Activated CD8-positive, alpha-beta memory T cell treated with anti-CD3 and anti-CD28 coated beads, Interleukin-2, amount 50 U/mL, for 24 hours (primary cell): ENCODE results near the gene MTARC2.
"Not testable (repeated sequence)": the region's sequence is repeated elsewhere in the genome, so short reads cannot be mapped to it uniquely, and the experiment has no call there.

Experiments used
- DNase-seq: peaks from one replicate; pipeline ENCODE4 v3.0.0-alpha.2; 2020; ENCODE audit errors: extremely low read depth

Gene MTARC2

DNA sequence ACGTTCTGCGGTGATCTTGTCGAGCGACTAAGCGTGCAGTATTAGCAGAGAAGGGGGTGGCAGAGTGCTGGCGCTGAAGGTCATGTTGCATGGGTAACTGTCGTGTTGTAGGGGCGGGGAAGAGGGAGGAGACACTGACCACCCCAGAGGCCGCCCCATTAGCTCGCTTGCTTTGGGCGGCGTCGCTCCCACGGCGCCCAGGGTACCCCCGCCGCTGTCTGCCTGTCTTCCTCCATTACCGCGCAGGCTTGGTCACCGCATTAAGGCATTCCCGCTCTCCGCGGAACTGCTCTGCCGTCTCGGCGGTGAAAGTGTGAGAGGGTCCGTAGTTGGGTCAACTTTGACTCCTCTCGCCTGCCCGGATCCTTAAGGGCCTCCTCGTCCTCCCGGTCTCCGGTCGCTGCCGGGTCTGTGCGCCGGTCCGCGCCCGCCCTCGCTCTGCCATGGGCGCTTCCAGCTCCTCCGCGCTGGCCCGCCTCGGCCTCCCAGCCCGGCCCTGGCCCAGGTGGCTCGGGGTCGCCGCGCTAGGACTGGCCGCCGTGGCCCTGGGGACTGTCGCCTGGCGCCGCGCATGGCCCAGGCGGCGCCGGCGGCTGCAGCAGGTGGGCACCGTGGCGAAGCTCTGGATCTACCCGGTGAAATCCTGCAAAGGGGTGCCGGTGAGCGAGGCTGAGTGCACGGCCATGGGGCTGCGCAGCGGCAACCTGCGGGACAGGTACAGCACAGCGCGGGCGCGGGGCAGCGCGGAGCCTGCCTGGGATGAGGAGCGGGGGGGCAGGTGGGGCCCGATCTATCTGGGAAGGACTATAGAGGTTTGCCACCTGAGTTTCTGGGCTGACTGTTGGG, at the start of gene MTARC2:
Gene MTARC2 (plus strand): TSS at position 234 of the 846 bp plus-strand sequence. CDS start 210 bp downstream, at position 444.
- DNase-seq = no peak

DNA sequence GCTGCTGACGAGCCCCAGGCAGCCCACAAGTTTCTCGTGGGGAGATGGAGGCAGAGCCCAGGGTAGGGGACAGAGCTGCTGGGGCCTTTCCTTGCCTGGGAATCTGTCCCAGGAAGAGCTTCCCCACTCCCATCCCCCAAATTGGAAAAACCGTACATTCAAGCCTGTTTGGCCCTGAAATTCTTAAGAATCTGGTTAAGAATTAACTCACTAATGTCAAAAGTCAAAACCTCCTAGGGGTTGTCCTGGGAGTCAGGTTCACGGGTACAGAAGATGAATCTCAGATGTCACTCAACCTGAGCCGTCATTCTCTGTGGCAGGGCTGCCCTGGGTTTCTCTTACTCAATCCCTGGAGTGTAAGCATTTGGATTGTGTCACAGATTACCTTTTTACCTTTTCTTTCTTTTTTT, 49.5 kb upstream of the MTARC2 start:
- no peak for DNase-seq

DNA sequence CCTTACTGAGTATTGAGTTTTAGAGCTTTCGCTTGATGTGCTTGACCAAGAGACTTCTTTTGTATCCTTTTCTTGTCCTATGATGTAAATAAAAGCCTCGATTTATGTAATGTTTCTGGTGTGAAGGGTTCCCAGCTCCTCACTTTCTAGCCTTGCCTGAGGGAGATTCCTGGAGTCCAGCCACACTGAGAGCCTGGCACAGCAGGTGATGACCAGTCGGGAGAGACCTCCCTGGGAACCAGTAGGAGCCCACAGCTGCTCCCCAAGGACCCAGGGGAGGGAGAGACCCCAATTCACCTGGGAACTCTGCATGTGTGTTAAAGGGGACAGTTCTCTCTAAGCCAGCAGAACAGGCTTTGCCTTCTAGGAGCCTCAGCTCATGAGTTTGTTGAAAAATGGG, 49.1 kb upstream of the MTARC2 start:
- DNase-seq = no peak

DNA sequence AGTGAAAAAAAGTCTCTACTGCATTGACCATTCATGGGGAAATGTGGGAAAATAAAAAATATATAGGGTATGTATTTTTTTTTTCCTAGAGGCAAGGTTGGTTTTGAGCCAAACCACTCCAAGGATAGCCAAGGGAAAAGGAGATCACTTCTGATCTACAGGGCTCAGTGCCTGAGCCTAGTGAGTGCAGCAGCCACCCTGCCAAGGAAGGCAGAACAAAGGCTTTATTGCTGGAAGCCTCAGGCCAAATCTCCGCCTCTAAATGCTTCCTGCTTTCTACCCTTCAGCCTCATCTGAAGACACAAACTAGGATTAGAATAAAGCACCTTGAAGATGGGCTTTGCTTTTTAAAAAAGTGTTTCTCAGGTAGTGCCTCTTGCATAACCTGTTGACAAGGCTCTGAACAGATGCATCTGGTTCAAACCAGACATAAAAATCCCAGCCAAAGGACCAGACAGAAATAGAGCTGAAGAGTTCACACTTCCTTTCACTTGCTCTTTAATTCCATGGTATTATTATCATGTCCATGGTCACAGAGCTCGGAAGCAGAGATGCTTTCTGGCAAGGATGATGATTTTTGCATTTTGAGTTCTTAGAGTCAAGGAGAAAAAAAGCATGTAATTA, 47.5 kb upstream of the MTARC2 start:
- no peak for DNase-seq

DNA sequence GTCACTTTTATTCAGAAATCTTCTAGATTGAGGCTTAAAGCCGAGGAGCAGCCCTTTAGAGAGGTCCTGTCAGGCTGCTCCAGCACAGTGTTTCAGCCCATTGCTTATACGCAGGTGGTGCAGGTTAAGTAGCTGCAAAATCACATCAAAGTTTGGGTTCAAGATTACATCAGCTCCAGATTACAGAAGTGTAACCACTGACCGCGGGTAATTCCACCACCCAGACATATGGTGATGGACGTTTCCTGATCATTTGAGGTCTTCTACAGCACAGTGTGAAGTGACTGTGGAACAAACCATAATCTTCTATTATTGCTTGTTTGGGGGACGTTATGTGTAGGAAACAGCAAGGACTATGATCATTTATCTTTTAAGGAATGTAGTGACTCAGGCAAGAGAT, 46.1 kb upstream of the MTARC2 start:
- no peak for DNase-seq

- no peak for DNase-seq
Observed at GRCh38 chr1:220702733-220703270, 45.3 kb upstream of the MTARC2 start.

DNA sequence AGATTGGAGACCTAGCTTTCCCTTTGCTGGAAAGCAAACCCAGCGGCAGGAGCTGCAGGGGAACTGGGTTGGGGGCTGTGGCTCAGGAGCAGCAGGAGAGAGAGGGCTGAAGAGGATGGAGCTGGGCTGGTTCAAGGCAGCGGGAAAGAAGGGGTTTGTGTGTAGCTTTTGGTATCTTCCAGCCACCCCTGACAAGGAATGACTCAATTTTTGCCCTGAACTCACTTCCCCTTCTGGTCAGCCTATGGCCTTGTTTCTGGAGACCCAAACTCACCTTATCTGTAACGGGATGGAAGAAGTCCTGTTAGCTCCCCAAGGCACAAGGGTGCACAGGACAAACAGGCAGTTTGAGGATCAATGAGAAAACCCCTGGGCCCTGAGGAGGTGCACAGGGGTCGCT, 44.8 kb upstream of the MTARC2 start:
- no peak for DNase-seq

DNA sequence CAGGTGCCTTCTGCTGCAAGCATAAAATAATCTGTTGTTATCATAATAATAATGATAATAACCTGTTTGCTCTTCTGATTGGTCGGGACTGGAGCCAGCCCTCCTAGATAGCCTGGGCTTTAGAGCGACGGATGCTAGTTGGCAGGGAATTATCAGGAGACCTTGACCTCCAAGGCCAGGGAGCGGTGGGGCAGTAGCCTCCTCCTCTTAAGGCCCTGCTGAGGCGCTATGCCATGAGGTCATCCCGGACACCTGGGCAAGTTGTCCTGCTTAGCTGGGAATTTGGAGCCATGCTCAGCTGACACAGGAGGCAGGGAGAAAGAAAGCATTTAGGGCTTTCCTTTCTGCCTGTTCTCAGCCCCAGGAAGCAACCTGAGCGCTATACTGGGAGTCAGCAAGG, 42.3 kb upstream of the MTARC2 start:
- no peak for DNase-seq

DNA sequence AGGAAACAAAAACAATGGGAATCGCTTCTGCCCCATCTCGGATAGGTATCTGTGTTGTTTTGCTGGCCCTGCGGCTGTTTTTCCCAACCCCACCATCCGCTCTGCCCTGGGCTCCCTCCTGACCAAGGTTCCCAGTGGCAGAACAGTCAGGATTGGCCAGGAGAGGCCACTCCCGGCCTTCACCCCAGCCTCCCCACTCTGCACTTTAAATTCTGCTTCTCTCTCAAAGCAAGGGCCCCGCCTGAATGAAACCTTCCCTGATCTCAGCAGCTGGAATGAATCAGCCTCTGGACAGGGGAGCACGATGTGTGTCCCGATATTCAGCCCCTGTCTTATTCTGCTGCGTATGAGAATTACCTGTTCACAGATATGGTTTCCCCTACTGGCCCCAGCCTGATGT, 41.6 kb upstream of the MTARC2 start:
- DNase-seq = no peak

DNA sequence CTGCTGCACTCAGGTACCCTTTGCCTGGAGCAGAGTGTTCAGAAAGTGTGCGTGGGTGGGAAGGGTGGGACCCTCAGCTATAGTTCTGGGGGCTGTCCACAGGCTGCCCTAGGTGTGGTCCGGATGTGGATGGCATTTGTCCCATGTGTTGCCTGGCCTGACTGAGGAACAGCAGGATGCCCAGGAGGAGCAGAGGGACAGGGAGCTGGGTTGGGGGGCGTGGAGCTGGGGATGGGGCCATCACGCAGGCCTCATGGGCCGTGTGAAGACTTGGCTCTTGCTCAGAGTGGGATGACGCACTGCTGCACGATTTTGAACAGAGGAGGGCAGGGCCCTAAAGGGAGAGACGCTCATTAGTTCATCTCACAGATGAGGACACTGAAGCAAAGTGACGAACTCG, 41.0 kb upstream of the MTARC2 start:
- no peak for DNase-seq

DNA sequence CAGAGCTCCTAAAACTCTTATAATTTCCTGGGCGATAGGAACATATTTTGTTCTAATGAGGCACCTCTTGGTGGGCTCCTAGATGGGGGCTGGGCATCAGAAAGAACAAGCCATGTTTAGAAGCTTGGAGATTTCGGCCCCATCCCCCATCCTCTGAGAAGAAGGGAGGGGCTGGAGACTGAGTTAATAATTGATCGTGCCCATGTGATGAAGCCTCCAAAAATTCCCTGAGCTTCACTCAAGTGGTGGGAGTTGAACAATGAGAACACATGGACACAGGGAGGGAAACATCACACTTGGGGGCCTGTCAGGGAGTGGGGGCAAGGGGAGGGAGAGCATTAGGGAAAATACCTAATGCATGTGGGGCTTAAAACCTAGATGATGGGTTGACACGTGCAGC, 39.9 kb upstream of the MTARC2 start:
- DNase-seq = no peak

DNA sequence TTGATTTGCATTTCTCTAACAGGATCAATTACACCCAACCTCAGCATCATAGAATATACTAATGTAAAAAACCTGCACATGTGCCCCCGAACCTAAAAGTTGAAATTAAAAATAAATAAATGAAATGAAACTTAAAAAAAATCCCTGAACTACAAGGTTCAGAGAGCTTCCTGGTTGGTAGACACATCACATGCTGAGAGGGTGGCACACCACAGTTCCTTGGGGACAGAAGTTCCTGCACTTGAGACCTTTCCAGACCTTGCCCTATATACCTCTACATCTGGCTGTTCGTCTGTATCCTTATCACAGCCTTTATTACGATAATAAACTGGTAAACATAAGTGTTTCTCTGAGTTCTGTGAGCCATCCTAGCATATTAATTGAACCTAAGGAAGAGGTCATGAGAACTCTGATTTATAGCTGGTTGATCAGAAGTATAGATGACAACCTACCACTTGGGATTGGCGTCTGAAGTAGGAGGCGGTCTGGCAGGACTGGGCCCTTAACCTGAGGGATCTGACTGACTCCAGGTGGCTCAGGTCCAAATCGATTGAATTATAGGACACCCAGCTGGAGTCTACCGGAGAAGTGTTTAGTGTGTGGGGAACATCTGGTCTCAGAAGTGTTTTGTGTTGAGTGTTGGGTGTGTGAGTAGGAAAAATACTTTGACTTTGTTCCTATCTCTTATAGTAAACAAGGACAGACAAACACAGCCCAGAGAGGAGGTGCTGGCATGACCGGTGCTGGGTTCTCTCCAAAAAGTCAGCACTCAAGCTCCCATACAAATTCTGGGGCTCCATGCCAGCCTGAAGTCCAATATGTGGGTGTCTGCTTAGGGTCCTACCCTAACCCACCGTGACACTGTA, 39.0 kb upstream of the MTARC2 start:
- no peak for DNase-seq

- no peak for DNase-seq
Observed at GRCh38 chr1:220710333-220710732, 37.8 kb upstream of the MTARC2 start.

- no peak for DNase-seq
Observed at GRCh38 chr1:220711056-220711809, 36.9 kb upstream of the MTARC2 start.

DNA sequence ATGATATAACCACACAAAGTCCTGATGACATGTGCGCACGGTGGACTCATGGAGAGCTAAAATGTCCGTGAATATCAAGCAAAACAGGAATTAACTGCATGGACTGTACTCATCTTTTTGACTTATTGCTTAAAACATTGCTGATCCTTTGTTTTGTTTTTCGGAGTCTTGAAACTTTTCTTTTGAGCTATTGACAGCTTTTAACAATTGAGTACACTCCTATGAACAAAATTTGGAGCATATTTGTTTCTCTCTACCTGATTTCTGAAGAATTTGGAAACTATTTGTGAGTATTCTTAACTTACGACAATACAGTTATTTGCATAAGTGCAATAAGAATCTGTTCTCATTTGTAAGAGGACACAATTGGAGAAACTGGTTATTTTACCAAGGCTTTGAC, 32.1 kb upstream of the MTARC2 start:
- DNase-seq = not testable (repeated sequence)

- no peak for DNase-seq
Observed at GRCh38 chr1:220717800-220718640, 30.1 kb upstream of the MTARC2 start.

DNA sequence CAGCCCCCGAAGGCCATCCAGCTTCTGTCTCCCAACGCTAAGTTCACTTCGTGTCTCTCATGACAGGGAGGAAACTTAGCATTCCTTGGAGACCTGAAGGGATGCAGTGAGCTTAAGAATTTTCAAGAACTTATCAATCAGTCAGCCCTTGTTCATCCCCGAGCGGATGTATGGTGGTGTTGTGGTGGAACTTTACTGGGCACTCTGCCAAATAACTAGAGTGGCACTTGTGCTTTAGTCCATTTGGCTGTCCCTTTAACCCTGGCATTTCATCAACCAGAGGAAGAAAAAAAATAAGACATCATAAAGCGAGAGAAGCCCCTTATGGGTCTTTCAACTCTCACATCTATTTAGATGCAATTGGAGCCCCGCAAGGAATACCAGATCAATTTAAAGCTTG, 26.9 kb upstream of the MTARC2 start:
- DNase-seq = not testable (repeated sequence)

DNA sequence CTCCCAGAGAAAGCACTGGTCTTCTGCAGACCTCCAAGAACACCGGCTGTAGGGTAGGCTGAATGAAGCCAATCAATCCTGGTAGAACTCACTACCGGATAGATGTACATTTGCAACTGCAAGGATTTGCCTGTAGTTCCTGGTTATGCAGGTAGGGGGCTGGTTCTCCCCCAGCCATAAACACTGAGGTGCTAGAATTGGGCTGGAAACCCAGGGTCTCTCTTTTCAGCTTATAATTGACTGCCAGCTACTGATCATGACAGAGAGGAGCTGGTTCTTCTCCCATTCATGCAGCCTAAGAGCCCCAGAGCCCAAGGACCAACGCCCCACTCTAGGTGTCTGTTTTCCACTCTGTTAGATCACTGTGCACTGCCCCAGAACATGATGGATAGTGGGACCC, 21.5 kb upstream of the MTARC2 start:
- no peak for DNase-seq

GRCh38 chr1:220727519-220727918, 20.6 kb upstream of the MTARC2 start:
- DNase-seq = no peak

DNA sequence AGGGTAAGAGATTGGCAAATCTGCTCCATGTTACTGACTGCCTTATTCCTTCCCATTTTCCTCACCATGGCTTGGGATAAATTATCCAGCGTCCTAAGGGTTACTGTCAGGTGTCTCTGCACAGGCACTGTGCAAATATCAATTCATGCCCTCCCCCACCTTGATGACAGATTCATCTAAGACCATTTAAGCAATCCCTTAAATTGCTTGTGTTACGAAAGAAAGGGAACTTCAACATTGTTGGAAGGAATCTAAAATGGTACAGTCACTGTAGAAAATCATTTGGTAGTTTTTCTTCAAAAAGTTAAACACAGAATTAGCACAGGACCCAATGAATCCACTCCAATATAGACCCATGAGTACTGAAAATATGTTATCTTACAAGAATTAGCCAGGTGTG, 17.6 kb upstream of the MTARC2 start:
- DNase-seq = no peak

GRCh38 chr1:220732137-220732536, 16.0 kb upstream of the MTARC2 start:
- DNase-seq = no peak
